IMR-90 (cell line): ENCODE measurements around the gene ACKR4. TPM values are rescaled to one million over a fixed set of nuclear protein-coding genes. Genes with fewer than 3 reads are reported as not detected.

Experiments
- ATAC-seq: fragments of 200-7000 bp; cut with Tn5 transposase; 2 replicates; pipeline ENCODE4 v1.9.1; 2020; ENCODE audit warnings: low read depth, mild to moderate bottlenecking, moderate library complexity
- BruUV-seq: library from RNA; stranded (reverse); fragments of 400-500 nt; replicated peaks from 2 replicates; lab custom pipeline; 2021; lab: Mats Ljungman, UMichigan
- CTCF ChIA-PET: fragments of 300-600 bp; formaldehyde crosslinking; extraction: SDS; loops from one replicate; lab custom pipeline; 2021; ENCODE audit warnings: antibody characterized with exemption; lab: Yijun Ruan, JAX
- POLR2A ChIA-PET: fragments of 300-600 bp; sonication (Branson Sonifier 250); formaldehyde crosslinking; loops from one replicate; lab custom pipeline; 2022; ENCODE audit warnings: antibody characterized with exemption; ENCODE audit not compliant: unreplicated experiment; lab: Charles Lee
- DNase-seq: peaks from one replicate; pipeline ENCODE4 v3.0.0; 2013
- H2AFZ ChIP-seq: replicated peaks from 2 replicates; pipeline ENCODE3; 2013; ENCODE audit warnings: low read length, mild to moderate bottlenecking; ENCODE audit not compliant: poor library complexity
- H2AK5ac ChIP-seq: 2 replicates; pipeline ENCODE4 v1.6.1; 2013; ENCODE audit warnings: low read depth, low read length, inconsistent platforms
- H2AK9ac ChIP-seq: replicated peaks from 2 replicates; pipeline ENCODE3; 2013; ENCODE audit warnings: mild to moderate bottlenecking, low read depth, low read length, moderate library complexity; ENCODE audit not compliant: poor library complexity
- H2BK120ac ChIP-seq: 2 replicates; pipeline ENCODE4 v1.6.1; 2013; ENCODE audit warnings: low read depth, low read length, inconsistent platforms
- H2BK15ac ChIP-seq: 3 replicates; pipeline ENCODE4 v1.6.1; 2013; ENCODE audit warnings: low read depth, low read length, inconsistent platforms
- H2BK20ac ChIP-seq: 2 replicates; pipeline ENCODE4 v1.6.1; 2013; ENCODE audit warnings: low read depth, mild to moderate bottlenecking, inconsistent platforms, low read length, moderate library complexity
- H2BK5ac ChIP-seq: 2 replicates; pipeline ENCODE4 v1.6.1; 2013; ENCODE audit warnings: mild to moderate bottlenecking, low read depth, low read length, inconsistent platforms; ENCODE audit not compliant: poor library complexity, severe bottlenecking
- H3K14ac ChIP-seq: replicated peaks from 2 replicates; pipeline ENCODE4 v1.6.1; 2013; ENCODE audit warnings: low read depth, low read length, inconsistent platforms
- H3K18ac ChIP-seq: 2 replicates; pipeline ENCODE4 v1.6.1; 2013; ENCODE audit warnings: low read depth, low read length, control low read depth
- H3K23ac ChIP-seq: 2 replicates; pipeline ENCODE4 v1.6.1; 2013; ENCODE audit warnings: low read depth, low read length, inconsistent platforms
- H3K27ac ChIP-seq: 2 replicates; pipeline ENCODE4 v1.5.1; 2013; ENCODE audit warnings: mild to moderate bottlenecking, control low read depth, low read length; ENCODE audit not compliant: insufficient read depth
- H3K27me3 ChIP-seq: 2 replicates; pipeline ENCODE4 v1.6.1; 2013; ENCODE audit warnings: low read length; ENCODE audit not compliant: control insufficient read depth, insufficient read depth
- H3K36me3 ChIP-seq: 2 replicates; pipeline ENCODE4 v1.6.1; 2013; ENCODE audit warnings: low read length, mixed read lengths; ENCODE audit not compliant: control insufficient read depth, insufficient read depth
- H3K4ac ChIP-seq: 2 replicates; pipeline ENCODE4 v1.6.1; 2013; ENCODE audit warnings: low read depth, low read length, inconsistent platforms
- H3K4me1 ChIP-seq: 2 replicates; pipeline ENCODE4 v1.6.1; 2013; ENCODE audit warnings: low read length, mixed read lengths; ENCODE audit not compliant: control insufficient read depth, insufficient read depth
- H3K4me2 ChIP-seq: 2 replicates; pipeline ENCODE4 v1.6.1; 2013; ENCODE audit warnings: low read depth, mild to moderate bottlenecking, control low read depth, low read length, moderate library complexity
- H3K4me3 ChIP-seq: 2 replicates; pipeline ENCODE4 v1.5.1; 2013; ENCODE audit warnings: low read depth, mild to moderate bottlenecking, control low read depth, low read length, moderate library complexity; ENCODE audit not compliant: insufficient read depth
- H3K56ac ChIP-seq: 2 replicates; pipeline ENCODE4 v1.6.1; 2013; ENCODE audit warnings: low read length, inconsistent platforms; ENCODE audit not compliant: insufficient read depth; ENCODE audit errors: extremely low read depth
- H3K79me1 ChIP-seq, 2 experiments: 2 replicates each; pipeline ENCODE4 v1.6.1; 2013; ENCODE audit warnings: low read length in 2 of 2, inconsistent platforms in 1 of 2, low read depth in 1 of 2
- H3K9ac ChIP-seq: 2 replicates; pipeline ENCODE4 v1.6.1; 2013; ENCODE audit warnings: low read depth, low read length, control low read depth
- H3K9me1 ChIP-seq: 2 replicates; pipeline ENCODE4 v1.6.1; 2013; ENCODE audit warnings: low read length, inconsistent platforms; ENCODE audit not compliant: insufficient read depth
- H3K9me3 ChIP-seq: 2 replicates; pipeline ENCODE4 v1.6.1; 2013; ENCODE audit warnings: low read length; ENCODE audit not compliant: control insufficient read depth, insufficient read depth
- H4K20me1 ChIP-seq: 2 replicates; pipeline ENCODE4 v1.6.1; 2013; ENCODE audit warnings: low read length, inconsistent platforms; ENCODE audit not compliant: insufficient read depth
- H4K5ac ChIP-seq: 2 replicates; pipeline ENCODE4 v1.6.1; 2013; ENCODE audit warnings: mild to moderate bottlenecking, low read depth, low read length, control low read depth
- H4K8ac ChIP-seq, 2 experiments: 2 replicates each; pipeline ENCODE4 v1.6.1; 2013; ENCODE audit warnings: low read depth in 2 of 2, low read length in 2 of 2, control low read depth in 1 of 2, inconsistent platforms in 1 of 2
- H4K91ac ChIP-seq: 2 replicates; pipeline ENCODE4 v1.6.1; 2013; ENCODE audit warnings: low read depth, low read length, inconsistent platforms; ENCODE audit not compliant: insufficient read depth
- BHLHE40 ChIP-seq: fragments of 150-350 bp; IDR thresholded peaks from 2 replicates; pipeline ENCODE4 v1.6.1; 2016; ENCODE audit warnings: mild to moderate bottlenecking, low read depth, low read length
- CEBPB ChIP-seq: IDR thresholded peaks from 2 replicates; pipeline ENCODE4 v1.6.1; 2012; ENCODE audit warnings: low read depth, low read length, improper control_type of control experiment
- CHD1 ChIP-seq: IDR thresholded peaks from 2 replicates; pipeline ENCODE4 v1.6.1; 2012; ENCODE audit warnings: low read depth, low read length, improper control_type of control experiment
- FOS ChIP-seq: fragments of 150-350 bp; IDR thresholded peaks from 2 replicates; pipeline ENCODE4 v1.6.1; 2016; ENCODE audit warnings: low read depth, low read length
- MAFK ChIP-seq: IDR thresholded peaks from 2 replicates; pipeline ENCODE4 v1.6.1; 2012; ENCODE audit warnings: low read depth, low read length, improper control_type of control experiment
- MAZ ChIP-seq: IDR thresholded peaks from 2 replicates; pipeline ENCODE4 v1.6.1; 2012; ENCODE audit warnings: low read depth, mild to moderate bottlenecking, low read length, improper control_type of control experiment, moderate library complexity, borderline replicate concordance
- MXI1 ChIP-seq: IDR thresholded peaks from 2 replicates; pipeline ENCODE4 v1.6.1; 2012; ENCODE audit warnings: low read depth, mild to moderate bottlenecking, low read length, moderate library complexity, borderline replicate concordance
- NFE2L2 ChIP-seq: fragments of 150-350 bp; IDR thresholded peaks from 2 replicates; pipeline ENCODE4 v1.6.1; 2016; ENCODE audit warnings: low read depth, mild to moderate bottlenecking, low read length
- POLR2A ChIP-seq: IDR thresholded peaks from 2 replicates; pipeline ENCODE4 v1.6.1; 2012; ENCODE audit warnings: mild to moderate bottlenecking, low read depth, low read length
- RAD21 ChIP-seq: IDR thresholded peaks from 2 replicates; pipeline ENCODE4 v1.6.1; 2012; ENCODE audit warnings: low read length, improper control_type of control experiment
- RCOR1 ChIP-seq: IDR thresholded peaks from 2 replicates; pipeline ENCODE4 v1.6.1; 2012; ENCODE audit warnings: mild to moderate bottlenecking, low read length, improper control_type of control experiment; ENCODE audit not compliant: insufficient replicate concordance
- RFX5 ChIP-seq: IDR thresholded peaks from 2 replicates; pipeline ENCODE4 v1.8.0; 2012; ENCODE audit warnings: low read depth, mild to moderate bottlenecking, low read length, moderate library complexity
- SMC3 ChIP-seq: fragments of 150-350 bp; IDR thresholded peaks from 2 replicates; pipeline ENCODE4 v1.6.1; 2016; ENCODE audit warnings: low read depth, mild to moderate bottlenecking, antibody characterized with exemption, low read length, moderate library complexity
- WGBS, 2 experiments: methylation state at CpG; one replicate each; pipeline versions ENCODE4 v1.1.5 to v1.1.7; 2013; ENCODE audit warnings: missing lambda C conversion rate in 2 of 2; ENCODE audit not compliant: insufficient read length in 1 of 2; ENCODE audit errors: extremely low coverage in 2 of 2; 5-methylcytosine and 5-hydroxymethylcytosine counted together
- dilution Hi-C: fragments of 300-500 bp; cut with HindIII; formaldehyde crosslinking; loops from one replicate; pipeline ENCODE4 v1.14.3; 2018; ENCODE audit warnings: low sequenced_read_pairs; ENCODE audit not compliant: unreplicated experiment
- in situ Hi-C: fragments of 300-500 bp; cut with MboI; formaldehyde crosslinking; loops from 3 replicates; pipeline ENCODE4 v1.14.3; 2019; ENCODE audit warnings: low sequenced_read_pairs, inconsistent platforms, mixed read lengths
- intact Hi-C: fragments of 100-400 bp; cut with micrococcal nuclease; formaldehyde crosslinking; loops from 2 replicates; pipeline ENCODE4 v1.10.0; 2022
- polyA plus RNA-seq, 3 experiments: library from polyadenylated mRNA; depleted of rRNA; stranded (reverse); fragments of >200 nt; gene quantifications; 2 replicates each; pipeline ENCODE4 v1.2.3, GENCODE V29; 2012; ENCODE audit warnings: low replicate concordance in 1 of 3
- total RNA-seq: library from RNA; depleted of rRNA; stranded (reverse); fragments of >200 nt; gene quantifications from 2 replicates; pipeline ENCODE4 v1.2.3, GENCODE V29; 2012
- TF ChIP-seq, protein P1 (sequence below): fragments of 150-350 bp; IDR thresholded peaks from 2 replicates; pipeline ENCODE4 v1.6.1; 2016; ENCODE audit warnings: low read depth, mild to moderate bottlenecking, low read length, moderate library complexity, borderline replicate concordance
- TF ChIP-seq, protein P2 (sequence below): fragments of 150-350 bp; IDR thresholded peaks from 2 replicates; pipeline ENCODE4 v1.6.1; 2017; ENCODE audit warnings: mild to moderate bottlenecking, antibody characterized with exemption, low read length, low read depth
- TF ChIP-seq, protein P3 (sequence below): conservative IDR thresholded peaks from 2 replicates; pipeline ENCODE4 v1.5.1; 2012; ENCODE audit warnings: mild to moderate bottlenecking, low read depth, low read length, improper control_type of control experiment

The ACKR4 gene
- total and polyA plus RNA-seq, 2 of the 4 experiments (the other 2 are of a cell fraction) = 0.18 TPM; not detected in 1

DNA sequence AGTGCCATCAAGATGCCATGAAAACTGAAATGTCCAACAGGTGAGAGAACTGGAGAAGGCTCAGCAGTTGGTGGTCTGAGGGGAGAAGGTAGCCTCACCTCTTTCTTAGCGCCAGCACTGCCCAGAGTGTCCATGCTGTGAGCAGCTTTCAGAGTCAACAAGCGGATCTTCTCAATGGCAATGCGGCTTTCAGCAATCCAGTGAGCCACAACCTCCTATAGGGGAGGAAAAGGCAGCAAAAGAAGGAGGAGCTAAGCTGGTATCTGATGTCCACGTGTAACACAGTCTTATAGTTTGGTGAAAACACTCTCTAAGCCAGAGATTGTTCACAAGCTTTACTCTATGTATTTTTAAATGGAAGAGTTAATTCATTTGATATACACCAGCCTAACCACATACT, 36.1 kb upstream of the ACKR4 start:
- Histone ChIP-seq H2BK5ac (no peak overlapping the region), H3K56ac (no peak overlapping the region), H3K27ac (no peak overlapping the region), H2BK120ac (no peak overlapping the region), H3K9me1 (peaks cover 3% of the 10 kb centered on the region; the same call in 1 of the 2 replicates), H3K4me2 (no peak overlapping the region), H2BK15ac (no peak overlapping the region), H2AK9ac (no peak overlapping the region), H3K79me1 (no peaks in the 10 kb centered on the region), H4K91ac (no peak overlapping the region), H3K9me3 (no peaks in the 10 kb centered on the region), H3K18ac (no peak overlapping the region), H3K14ac (no peak overlapping the region), H2AK5ac (no peak overlapping the region), H3K23ac (no peak overlapping the region), H2AFZ (no peak overlapping the region), H3K4me1 (no peaks in the 10 kb centered on the region), H3K4ac (no peak overlapping the region), H3K9ac (no peak overlapping the region), H3K27me3 (no peaks in the 10 kb centered on the region), H2BK20ac (no peak overlapping the region), H3K4me3 (no peak overlapping the region), H4K8ac (no peak overlapping the region), H3K36me3 (peaks cover 6% of the 10 kb centered on the region), H4K5ac (no peak overlapping the region), H4K20me1 (no peaks in the 10 kb centered on the region)
- TF ChIP-seq RAD21 (no peak), NFE2L2 (no peak), MXI1 (no peak), MAZ (no peak), MAFK (no peak), CHD1 (no peak), FOS (no peak), POLR2A (no peak), SMC3 (no peak), CEBPB (no peak), RCOR1 (no peak), BHLHE40 (no peak), RFX5 (no peak)
- TF ChIP-seq, protein P1, sequence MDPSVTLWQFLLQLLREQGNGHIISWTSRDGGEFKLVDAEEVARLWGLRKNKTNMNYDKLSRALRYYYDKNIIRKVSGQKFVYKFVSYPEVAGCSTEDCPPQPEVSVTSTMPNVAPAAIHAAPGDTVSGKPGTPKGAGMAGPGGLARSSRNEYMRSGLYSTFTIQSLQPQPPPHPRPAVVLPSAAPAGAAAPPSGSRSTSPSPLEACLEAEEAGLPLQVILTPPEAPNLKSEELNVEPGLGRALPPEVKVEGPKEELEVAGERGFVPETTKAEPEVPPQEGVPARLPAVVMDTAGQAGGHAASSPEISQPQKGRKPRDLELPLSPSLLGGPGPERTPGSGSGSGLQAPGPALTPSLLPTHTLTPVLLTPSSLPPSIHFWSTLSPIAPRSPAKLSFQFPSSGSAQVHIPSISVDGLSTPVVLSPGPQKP = no peak
- TF ChIP-seq, protein P2, sequence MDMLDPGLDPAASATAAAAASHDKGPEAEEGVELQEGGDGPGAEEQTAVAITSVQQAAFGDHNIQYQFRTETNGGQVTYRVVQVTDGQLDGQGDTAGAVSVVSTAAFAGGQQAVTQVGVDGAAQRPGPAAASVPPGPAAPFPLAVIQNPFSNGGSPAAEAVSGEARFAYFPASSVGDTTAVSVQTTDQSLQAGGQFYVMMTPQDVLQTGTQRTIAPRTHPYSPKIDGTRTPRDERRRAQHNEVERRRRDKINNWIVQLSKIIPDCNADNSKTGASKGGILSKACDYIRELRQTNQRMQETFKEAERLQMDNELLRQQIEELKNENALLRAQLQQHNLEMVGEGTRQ = no peak
- TF ChIP-seq, protein P3, sequence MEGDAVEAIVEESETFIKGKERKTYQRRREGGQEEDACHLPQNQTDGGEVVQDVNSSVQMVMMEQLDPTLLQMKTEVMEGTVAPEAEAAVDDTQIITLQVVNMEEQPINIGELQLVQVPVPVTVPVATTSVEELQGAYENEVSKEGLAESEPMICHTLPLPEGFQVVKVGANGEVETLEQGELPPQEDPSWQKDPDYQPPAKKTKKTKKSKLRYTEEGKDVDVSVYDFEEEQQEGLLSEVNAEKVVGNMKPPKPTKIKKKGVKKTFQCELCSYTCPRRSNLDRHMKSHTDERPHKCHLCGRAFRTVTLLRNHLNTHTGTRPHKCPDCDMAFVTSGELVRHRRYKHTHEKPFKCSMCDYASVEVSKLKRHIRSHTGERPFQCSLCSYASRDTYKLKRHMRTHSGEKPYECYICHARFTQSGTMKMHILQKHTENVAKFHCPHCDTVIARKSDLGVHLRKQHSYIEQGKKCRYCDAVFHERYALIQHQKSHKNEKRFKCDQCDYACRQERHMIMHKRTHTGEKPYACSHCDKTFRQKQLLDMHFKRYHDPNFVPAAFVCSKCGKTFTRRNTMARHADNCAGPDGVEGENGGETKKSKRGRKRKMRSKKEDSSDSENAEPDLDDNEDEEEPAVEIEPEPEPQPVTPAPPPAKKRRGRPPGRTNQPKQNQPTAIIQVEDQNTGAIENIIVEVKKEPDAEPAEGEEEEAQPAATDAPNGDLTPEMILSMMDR = no peak
- WGBS, 2 experiments = 100% methylated on average over 1 of the region's 4 CpGs; no CpG with 5 or more reads in 1 of the 2 experiments
- ChIA-PET POLR2A (no interaction called here), CTCF (no interaction called here)
- no TSS peak for BruUV-seq
- dilution Hi-C loops = no loop called here
- in situ Hi-C loops = no loop called here
- DNase-seq (no peak), ATAC-seq (no peak)
- intact Hi-C loops = no loop called here
